HG03469 (cell line): ENCODE data around the gene RPS6KA2.

Source experiments
- ATAC-seq: cut with Tn5 transposase; IDR thresholded peaks from one replicate; pipeline ENCODE4 v1.9.1; 2021; ENCODE audit warnings: mild to moderate bottlenecking, moderate library complexity, moderate number of reproducible peaks; ENCODE audit not compliant: unreplicated experiment

The RPS6KA2 gene

DNA sequence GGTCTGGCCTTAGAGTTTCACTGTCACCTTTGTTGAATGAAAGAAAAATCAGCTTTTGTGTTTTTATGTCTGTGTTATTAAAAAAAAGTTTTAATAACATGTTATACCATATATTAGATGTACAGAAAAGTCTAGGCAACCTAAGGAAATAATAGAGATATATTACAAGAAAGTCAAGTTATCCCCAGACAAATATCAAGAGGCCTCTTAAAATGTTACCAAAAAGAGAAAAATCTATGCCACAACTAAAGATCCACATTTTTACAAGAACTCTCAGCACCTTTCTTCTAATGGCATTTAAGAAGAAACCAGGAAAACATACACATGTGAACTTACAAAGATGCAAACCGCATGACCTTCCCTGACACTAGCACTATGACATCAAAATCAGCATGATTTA lies 67.4 kb downstream of the RPS6KA2 start:
- no peak for ATAC-seq

GRCh38 chr6:166559211-166559610 lies 67.8 kb downstream of the RPS6KA2 start:
- no peak for ATAC-seq

DNA sequence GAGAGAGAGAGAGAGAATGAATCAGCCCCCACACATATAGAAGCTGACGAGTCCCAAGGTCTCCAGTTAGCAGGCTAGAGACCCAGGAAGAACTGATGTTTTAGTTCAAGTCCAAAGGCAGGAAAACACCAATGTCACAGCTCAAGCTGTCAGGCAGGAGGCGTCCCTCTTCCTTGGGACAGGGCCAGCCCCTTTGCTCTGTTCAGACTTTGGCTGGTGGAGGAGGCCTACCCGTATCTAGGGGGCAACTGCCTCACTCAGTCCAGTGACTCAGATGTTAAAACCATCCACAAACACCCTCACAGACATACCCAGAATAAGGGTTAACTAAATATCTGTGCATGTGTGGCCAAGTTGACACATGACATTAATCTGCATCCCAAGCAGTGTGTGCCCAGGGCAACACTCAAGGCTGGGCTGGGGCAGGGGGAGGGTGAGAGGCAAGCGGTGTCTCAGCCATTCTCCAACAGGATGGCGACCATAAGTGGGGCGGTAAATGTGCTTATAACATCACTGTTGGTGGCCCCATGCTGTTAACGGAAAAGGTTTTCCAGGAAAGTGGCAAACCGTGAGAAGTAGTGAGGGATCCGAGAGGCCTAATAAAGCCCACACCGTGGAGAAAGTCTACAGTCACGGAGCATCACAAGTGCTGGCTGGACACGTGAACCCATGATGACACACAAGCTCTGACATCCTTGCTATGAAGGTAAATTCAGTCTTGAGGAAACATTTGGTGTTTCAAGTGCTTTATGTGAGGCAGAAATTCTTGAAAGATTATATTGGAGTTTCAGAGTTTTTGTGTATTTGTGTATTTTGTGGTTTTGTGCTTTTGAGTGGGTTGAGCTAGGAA lies 68.7 kb downstream of the RPS6KA2 start:
- ATAC-seq, result no peak

DNA sequence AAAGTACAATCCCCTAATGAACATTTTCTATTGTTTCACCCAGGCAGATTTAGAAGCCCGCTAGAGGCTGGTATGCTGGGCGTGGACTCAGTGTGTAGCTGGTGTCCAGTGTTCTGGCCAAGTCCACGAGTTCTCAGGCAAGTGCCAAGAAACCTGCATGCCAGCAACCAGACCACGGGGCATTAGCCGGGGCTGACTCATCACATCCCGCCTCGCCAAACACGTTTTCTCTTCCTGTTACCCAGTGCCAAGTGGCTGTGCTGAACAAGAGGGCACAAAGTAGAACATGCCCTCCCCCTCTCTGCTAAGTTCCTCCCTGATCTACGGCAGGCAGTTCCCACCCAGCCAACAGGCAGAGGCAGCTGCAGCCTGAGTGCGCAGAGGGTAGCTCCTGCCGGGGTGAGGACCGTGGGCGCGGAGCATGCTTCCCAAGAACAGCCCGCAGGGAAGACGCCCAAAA lies 70.2 kb downstream of the RPS6KA2 start:
- ATAC-seq, result no peak

- ATAC-seq, result no peak
These were observed 70.7 kb downstream of the RPS6KA2 start for GRCh38 chr6:166556336-166556735.

- no peak for ATAC-seq
These were observed 72.0 kb downstream of the RPS6KA2 start for GRCh38 chr6:166555086-166555485.

DNA sequence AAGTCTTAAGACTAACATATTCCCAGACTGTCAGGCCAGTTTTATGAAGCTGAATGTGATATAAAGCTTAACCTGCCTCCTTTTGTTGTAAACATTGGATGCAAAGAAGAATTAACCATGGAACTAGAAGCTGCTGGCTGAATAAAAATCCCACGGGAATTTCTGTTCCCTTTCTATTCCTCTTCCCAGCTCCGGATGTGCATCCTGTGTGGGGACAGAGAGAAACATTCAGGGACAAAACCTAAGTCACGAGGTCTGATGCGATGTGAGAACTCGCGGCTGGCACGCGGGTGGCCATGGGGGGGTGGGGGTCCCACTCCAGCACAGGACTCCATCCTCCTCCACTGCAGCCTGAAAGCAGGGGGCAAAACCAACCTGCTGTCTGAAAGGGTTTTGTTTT lies 72.7 kb downstream of the RPS6KA2 start:
- no peak for ATAC-seq

DNA sequence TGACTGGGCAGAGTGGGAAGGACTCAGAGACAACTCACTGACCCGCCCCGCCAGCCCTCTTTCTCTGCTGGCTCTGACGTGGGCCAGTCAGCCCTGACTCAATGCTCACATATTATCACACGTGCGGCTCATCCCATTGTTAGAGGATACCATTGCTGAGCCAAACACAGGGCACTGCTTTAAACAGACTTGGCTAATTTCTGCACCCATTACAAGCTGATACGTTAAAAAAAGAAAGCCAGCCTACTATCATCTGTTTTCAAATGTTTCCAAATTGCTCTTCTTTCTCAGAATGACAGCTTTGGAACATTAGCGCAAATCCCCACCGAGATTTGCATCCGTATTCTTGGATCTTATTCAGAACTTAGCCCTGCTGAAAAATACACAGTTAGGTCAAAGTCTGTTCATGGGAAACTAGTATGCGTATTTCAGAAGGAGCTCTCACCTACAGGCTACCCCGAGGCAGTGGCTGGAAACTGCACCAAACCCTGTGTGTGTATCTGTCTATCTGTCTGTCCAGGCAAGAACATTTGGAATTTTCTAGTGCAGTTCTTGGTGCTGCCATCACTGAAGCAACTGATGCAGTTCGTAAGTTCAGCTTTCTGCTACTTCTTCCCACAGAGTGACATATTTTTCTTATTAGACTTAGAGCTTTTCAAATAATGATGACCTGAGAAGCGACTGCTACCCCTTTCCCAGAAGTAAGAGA lies 73.3 kb downstream of the RPS6KA2 start:
- ATAC-seq, result no peak

- ATAC-seq, result no peak
These were observed 74.5 kb downstream of the RPS6KA2 start for GRCh38 chr6:166552600-166552999.

- ATAC-seq, result no peak
These were observed 75.1 kb downstream of the RPS6KA2 start for GRCh38 chr6:166551754-166552495.

DNA sequence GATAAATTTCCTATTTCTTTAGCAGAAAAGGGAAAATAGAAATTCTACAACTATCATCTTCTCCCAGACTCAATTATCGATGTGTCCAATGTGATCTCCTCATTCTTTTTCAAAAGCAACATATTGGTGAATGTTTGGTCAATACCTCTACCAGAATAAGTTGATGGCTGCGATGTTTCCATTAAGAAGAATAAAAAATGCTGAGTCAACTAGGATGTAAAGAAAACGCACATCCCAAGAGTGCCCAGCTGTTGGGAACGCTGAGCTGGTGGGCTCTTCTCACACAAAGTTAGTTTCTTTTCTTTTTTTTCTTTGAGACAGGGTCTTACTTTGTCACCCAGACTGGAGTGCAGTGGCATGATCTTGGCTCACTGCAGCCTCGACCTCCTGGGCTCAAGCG lies 80.4 kb downstream of the RPS6KA2 start:
- no peak for ATAC-seq

- no peak for ATAC-seq
These were observed 81.7 kb downstream of the RPS6KA2 start for GRCh38 chr6:166545156-166546034.

DNA sequence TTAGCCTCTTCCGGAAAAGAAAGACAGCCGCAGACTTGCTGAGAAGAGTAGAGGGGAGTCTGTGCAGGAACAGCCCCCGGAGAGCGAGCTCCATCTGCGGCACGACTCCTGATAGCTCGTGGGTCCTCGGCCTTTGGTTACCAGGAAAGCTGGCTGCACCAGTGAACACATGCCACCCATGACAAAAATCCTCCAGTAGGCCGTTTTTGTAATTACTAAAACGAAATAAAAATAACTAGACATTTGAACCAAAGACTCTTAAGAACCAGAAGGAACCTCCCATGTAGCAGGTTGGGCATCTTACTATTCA lies 82.8 kb downstream of the RPS6KA2 start:
- no peak for ATAC-seq

DNA sequence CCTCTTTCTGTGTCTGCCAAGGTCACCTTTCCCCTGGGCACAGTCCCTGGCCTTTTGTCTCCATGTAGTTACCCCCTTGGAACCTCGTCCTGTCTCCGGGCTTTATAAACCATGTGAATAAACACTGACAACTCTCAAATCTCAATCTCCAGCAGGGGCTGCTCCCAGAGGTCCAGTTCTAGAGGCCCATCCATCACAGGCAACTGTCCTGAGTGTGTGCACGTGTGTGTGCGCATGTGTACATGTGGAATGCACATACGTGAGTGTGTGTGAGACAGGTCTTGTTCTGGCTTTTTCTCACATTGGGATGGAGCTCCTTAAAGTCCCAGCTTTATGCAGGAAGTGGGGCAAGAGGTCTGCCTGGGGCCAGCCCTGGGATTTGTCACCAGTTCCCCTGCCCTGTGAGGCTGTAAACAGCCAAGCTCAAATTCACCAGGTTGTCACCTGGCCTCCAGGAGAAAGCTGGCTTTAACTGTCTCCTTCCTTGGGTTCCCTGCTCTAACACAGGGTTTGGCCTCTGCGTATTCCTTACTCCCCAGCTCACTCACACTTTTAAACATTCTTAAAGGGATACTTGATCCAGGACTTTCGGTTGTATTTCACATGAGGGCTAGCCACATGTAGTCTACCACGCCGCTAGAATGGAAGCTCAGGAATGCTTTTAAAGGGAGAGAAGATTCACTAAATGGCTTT lies 83.3 kb downstream of the RPS6KA2 start:
- ATAC-seq, result no peak

DNA sequence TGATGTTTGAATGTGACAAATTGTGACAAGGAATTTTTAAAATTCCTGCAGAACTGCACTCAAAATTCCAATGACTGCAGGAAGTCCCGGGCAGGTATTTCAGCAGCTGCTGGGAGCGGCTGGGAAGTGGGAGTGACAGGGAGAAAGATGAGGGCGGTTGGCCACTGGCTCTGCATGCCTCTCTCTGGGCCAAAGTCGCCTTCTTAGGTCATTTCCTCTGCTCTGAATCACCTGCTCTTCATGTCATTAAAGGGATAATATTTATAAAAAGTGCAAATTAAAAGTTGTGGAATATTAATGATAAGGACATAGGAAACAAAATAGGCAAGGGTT lies 84.5 kb downstream of the RPS6KA2 start:
- ATAC-seq, result no peak

- no peak for ATAC-seq
These were observed 85.0 kb downstream of the RPS6KA2 start for GRCh38 chr6:166541876-166542579.

DNA sequence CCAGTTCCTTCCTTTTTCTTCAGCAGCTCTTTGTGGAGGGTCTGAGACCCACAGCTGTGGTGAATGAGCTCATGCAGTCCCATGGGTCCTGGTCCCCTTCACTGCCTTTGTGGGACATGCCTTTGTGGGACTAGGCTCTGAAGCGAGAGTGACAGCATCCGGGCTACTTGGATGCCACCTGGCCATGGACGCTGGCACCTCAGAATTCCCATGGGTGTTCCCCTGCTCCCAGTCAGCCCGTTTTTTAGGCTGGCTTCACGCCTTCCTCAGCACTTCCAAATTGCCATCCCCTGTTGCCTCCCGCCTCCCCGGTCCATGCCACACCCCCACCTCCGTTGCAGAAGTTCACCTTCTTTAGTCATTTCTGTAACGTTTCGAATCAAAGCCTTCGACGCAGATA lies 85.7 kb downstream of the RPS6KA2 start:
- no peak for ATAC-seq

DNA sequence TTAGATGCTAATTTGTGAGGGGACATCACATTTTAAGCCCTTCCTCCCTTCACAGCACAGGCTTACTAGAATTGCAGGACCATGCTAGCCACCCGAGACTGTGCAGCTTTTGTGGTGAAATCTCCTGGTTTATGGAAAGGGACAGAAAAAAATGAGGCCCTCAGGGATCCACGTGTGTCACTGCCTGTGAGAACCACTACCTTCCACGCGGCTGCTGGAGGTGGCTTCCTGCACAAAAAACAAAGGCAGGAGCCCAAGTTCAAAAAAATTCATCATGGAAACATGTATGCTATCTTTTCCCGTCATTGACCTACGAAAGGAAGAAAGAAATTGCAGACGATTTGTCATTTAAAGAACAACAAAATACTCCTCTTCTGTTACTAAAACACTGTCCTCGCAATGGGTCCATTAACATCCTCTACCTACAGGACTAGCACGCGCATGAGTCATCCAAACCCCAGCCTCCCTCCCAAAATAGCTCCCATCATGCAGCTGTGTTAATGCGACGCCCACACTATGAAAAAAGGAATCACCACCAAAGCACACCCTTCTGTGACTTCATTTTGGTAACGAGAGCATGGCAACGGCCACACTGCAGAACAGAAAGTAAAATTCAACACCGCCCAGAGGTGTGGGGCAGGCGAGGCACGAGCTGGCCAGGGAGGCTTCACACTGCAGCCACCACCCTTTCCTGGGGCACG lies 86.3 kb downstream of the RPS6KA2 start:
- peak; percentile 96 for ATAC-seq

- ATAC-seq, result no peak
These were observed 87.5 kb downstream of the RPS6KA2 start for GRCh38 chr6:166539543-166539942.
